AG09319 (cell line): ENCODE results near the gene MVB12B.

ENCODE experiments used
- DNase-seq: peaks from one replicate; pipeline ENCODE4 v3.0.0-alpha.2; 2010; ENCODE audit warnings: low read depth; ENCODE audit errors: extremely low read depth
- TF ChIP-seq, protein P1 (sequence below): IDR thresholded peaks from 2 replicates; pipeline ENCODE4 v1.5.1; 2011; ENCODE audit warnings: low read depth, mild to moderate bottlenecking, inconsistent platforms, low read length, moderate library complexity

MVB12B gene

DNA sequence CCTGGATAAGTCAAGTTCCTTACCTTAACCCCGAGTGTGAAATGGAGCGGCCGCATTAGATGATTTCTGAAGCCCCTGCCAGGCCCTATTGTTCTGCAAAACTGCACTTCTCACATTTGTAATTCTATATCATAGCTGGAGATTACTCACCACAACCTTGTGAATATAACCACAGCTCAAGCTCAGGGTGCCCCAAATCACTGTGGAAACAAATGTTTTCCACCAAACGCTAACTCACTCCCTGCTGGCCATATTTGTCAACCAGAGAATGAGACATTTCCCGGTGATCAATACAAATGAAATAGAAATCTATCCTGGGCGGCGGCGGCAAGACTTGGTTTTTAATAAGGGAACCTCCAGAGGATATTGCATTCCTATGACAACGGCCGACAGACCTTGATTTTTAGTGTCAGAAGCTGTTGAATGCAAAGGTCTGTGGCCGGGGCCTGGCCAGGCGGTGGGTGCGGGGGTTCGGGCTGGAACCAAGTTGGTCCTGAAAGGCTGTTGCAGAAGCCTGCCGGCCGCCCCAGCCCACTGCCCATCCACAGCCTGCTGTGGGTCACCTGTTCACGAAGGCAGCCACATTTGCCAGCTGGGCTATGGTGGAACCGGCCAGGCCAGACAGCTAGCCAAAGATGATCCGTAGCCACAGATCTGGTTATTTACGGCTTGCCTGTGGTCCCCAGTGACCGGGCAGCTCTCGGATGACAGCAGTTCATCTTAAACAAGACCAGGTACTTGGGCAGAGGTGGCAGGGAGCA, 193.2 kb downstream of the MVB12B start:
- TF ChIP-seq, protein P1, sequence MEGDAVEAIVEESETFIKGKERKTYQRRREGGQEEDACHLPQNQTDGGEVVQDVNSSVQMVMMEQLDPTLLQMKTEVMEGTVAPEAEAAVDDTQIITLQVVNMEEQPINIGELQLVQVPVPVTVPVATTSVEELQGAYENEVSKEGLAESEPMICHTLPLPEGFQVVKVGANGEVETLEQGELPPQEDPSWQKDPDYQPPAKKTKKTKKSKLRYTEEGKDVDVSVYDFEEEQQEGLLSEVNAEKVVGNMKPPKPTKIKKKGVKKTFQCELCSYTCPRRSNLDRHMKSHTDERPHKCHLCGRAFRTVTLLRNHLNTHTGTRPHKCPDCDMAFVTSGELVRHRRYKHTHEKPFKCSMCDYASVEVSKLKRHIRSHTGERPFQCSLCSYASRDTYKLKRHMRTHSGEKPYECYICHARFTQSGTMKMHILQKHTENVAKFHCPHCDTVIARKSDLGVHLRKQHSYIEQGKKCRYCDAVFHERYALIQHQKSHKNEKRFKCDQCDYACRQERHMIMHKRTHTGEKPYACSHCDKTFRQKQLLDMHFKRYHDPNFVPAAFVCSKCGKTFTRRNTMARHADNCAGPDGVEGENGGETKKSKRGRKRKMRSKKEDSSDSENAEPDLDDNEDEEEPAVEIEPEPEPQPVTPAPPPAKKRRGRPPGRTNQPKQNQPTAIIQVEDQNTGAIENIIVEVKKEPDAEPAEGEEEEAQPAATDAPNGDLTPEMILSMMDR = no peak
- DNase-seq = no peak

DNA sequence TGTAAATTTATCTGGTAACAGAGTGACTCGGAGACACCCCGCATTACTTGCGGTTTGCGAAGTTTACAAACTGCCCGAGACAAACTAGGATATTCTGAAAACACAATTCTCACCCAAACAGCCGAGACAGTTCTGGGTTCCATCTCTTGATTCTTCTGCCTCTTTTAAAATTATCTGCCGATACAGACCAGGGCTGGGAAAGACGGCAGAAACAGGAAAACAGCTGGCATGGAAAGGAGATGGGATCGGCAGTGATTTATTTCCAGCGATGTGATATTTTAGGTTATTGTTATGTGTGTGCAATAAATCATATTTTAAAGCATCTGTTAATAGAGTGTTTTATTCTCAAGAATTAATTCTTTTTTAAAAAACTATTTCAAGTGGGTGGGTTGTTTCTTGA, 193.8 kb downstream of the MVB12B start:
- DNase-seq = no peak
- TF ChIP-seq, protein P1 = no peak

DNA sequence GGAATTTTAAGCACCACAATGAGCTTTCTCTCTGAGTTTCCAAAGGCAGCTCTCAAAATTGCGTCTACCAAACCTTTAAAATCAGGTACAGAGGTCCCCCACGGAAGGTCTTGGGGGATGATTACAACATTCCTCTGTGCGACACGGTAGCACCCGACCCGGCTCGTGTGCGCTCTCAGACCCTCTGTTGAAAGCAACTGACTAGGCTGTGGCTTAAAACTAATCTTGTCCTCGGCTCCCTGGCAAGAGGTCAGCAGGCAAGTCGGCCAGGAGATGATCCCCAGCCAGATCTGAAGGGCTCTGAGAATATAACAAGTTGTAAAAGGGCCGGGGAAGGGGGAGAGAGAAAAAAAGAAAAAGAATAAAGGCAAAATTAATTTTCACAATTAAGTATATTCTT, 194.5 kb downstream of the MVB12B start:
- TF ChIP-seq, protein P1 = no peak
- DNase-seq = no peak

DNA sequence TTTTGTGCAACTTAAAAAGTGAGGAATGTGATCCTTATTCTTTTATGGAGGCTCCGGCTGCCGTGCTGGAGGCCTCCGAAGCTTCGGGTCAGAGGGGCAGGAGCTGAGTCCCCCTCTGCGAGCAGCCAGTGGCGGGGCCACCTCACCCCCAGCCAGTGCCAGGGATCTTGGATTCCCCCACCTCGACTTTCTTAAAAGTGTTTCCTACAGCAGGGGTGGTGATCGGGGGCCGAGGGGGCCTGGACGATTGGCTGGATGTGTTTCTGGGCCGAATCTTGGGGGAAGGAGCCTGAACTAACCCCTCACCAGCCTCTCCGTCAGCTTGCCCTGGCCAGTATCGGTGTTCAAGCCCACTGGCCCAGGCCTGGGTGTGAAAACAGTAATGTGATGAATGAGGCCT, 194.9 kb downstream of the MVB12B start:
- no peak for DNase-seq
- TF ChIP-seq, protein P1 = no peak

DNA sequence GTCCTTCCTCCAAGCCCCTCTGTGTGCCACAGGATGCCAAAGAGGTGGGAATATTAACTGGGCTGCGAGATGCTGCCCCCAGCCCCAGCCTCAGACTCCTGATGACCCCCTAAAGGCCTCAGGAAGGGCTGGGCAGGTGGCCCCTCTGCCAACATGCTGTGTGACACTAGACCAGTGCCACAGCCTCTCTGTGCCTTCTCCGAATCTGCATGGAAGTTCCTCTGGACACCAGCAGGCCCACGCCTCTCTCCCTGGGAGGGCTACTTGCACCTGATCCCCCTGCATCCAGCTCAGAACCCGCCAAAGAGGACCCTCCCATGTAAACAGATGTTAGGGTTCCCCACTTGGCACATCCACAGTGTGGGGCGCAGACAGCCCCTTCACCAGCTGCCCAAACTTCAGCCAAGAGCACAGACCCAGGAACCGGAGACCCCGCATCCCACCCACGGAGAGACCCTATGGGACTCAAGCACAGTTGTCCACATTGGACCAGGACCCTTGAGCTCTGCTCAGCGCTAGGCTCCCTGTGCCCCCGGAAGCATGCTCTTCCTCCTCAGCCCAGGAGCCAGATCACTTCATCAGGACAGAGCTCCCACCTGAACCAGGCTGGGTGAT, 195.5 kb downstream of the MVB12B start:
- TF ChIP-seq, protein P1 = no peak
- DNase-seq = no peak

DNA sequence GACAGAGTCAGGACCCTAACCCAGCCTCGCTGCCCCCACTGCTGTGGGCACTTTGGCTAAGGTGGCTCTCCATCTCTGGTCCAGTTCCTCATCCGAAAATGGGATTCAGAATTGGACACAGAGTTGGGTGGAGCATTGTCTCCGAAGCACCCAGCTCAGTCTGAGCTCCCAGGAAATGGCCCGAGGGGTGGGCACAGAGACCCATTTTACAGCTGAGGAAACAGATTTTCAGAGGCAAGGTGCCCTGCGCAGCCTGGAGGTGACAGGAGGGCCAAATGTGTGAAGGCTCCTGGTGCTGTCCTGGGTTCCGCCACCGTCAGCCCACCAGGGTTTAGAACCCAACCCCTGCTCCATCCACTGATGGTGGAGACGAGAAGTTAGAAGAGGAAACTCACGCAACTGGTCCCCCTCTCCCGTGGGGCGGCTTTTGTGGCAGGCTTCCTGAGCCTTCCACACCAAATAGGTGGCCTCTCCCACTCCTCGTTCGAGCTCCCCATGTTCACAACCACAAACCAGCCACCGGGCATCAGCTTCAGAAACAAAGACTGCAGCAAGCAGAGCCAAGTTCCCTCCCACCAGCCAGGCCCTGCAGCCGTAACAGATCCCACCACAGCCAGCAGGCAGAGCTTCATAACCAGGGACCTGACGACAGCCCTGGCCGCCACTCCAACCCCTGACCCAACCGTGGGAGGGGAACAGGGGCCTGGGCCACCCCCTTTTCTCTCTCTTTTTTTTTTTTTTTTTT, 196.2 kb downstream of the MVB12B start:
- DNase-seq = no peak

More for the DNA sequence above, 196.2 kb downstream of the MVB12B start:
- TF ChIP-seq, protein P1 = no peak
